GM03348 (cell line): ENCODE measurements around the gene COLEC12.

Experiments used
- DNase-seq: peaks from one replicate; pipeline ENCODE4 v3.0.0; 2012; ENCODE audit warnings: low spot score

Gene COLEC12

DNA sequence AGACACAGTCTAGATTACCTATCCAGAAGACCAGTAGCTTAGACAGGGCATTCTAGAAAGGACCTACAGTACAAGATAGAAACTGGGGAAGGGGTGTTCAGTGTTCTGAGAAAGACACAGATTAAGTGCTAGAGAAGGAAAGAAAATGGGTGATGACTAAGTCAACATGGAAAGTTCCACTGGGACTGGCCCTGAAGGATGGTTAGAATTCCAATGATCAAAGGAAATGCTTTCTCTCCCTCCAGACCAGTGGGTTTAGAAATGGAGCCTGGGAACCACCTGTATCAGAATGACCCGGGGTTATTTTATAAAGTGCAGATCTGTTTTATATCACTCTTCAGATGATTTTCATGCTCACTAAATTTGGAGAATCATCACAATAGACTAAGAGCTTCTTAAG, 5.8 kb upstream of the COLEC12 start:
- DNase-seq: peak; percentile 37

DNA sequence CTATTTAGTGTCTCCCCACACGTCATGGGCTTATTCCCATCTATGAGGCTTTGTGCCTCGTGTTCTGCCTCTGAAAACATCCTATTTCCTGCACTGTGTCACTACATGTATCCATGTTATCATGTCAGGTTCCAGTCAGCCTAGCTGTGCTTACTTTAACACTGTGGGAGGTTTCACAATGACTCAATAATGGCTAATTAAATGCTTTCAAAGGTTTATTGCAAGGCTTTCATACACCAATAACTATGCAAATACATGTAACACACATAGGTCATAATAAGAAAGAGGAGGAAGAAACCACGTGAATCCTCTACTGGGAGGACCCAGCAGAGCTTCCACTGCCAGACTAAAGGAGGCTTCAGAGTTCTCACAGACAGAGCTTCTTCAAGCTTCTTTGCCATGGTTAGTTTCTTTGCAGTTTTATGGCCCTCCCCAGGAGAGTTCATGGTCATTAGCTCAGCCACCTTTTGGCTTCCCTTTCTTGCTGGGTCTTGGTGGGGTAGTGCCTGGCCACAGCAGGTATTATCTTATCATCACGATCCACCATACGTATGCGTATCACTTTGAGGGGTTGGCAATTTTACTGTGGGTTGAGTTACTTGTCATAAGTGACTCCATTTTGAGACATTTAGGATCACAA, 5.1 kb upstream of the COLEC12 start:
- DNase-seq: no peak

DNA sequence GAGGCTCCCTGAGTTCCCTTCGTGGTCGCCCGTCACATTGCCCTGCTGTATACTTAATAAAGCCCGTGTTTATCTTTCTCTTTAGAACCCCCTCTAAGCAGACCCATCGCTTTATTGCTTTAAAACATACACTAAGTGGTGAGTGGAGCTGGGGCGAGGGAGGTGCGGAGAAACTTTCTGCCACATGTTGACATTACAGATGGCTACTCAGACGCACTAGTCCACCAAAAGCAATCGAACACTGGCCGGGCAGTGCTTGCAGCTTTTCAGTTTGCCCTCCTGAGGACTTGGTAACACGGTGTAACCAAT, 859 bp upstream of the COLEC12 start:
- no peak for DNase-seq

DNA sequence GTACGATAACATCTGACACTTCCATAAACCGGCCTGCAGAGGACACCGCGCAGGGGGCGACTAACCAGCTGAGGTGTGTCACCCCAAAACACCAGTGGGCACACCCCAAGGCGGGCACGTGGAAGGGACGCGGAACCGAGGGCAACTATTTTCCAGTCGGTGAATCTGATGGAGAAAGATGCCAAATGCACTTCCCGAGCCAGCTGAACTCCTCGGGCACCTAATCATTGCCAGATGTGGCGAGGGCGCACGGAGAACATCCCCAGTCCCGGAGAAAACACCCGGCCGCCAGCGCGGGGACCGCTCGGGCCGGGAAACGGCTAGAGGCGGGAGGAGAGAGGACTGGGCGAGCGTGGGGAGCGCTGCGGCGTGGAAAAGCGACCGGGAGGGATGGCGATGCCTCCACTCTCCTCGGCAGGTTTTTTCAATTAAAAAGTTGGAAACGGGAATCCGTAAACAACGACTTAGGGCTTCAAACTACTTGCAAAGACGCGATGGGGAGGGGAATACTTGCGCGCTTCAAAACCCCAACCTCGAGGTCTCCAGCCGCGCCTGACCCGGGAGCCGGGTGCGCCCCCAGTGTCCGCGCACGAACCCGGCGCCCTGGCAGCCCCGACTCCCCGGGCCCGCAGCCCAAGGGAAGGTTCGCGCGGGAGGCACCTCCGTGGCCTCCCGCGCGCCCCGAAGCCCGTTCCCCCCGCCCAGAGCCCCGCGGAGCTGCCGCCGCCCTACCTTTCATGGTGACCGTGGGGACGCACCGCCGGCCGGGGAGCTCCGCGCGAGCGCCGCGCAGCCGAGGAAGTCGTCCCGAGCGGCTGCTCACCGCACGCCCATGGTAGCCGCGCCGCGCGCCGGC, 497 bp downstream of the COLEC12 start:
- DNase-seq: peak; percentile 76

DNA sequence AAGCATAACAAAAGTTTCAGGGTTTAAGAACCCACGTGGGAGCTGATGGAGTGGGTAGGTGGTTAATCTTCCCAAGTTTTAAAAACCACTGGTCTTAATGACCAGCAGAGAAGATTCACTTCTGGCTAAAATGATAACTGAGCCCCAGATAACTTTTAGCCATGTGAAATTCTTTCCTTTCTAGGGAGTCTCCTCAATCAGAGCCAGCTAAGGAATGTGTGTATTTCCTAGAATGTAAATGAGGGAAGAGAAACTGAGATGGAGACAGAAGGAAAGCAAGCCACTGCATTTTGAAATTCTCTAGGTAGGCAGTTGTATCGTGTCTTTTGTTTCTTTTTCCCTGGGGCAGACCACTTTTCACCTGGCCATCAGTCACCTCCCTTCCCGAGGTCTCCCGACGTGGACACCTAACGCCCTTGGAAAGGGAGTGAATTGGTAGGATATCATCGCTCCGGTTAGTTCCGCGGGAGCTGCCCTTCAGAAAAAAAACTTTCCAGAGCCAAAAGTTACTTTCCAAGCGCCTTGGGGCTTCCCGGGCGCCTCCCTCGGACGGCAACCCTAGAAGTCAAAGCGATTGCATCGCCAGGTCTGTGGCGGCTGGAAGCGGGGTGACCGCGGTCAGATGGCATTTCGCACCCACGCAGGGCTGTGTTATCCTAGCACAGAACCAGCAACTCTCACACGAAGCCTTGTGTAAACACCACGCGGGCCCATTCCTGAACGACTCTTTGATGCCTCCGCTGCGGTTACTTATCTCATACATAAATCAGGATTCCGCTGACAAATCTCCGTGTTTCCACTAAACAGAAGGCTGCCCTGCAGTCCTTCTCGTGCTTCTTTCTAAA, 1.3 kb downstream of the COLEC12 start:
- DNase-seq: peak; percentile 65

DNA sequence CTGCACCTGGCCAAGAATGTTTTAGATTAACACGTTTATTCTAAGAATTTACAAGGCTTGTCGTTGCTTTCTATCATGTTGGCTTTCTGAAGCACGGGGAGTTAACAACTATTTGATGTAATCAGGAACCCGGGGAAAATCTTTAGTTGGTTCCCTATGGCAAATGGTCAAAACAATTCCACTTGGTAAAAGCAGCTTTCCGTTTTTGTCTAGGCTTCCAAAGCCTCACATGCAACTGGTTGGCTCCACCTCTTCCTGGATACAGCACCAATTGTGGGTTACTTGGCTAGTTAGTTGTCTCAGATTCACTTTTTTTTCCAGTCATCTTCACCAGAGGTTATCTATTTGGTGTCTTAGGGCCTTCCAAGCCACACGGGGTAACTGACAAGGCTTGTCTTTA, 2.8 kb downstream of the COLEC12 start:
- peak; percentile 30 for DNase-seq

DNA sequence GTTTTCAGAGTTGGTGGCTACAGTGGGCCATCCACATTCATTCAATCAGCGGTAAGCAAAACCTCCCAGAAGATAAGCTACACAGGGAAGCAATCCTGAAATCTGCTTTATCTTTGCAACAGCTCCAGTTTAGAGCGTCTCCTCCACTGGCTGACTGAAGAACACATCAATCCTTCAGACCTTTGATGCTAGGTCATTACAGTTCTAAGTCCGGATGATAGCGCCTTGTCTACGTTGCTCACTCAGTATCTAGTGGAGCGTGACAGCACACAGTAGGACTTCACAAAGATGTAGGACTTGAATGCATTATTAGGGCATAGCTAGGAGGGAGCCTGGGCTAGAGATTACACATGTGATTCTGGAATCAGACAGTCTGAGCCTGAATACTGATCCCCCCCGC, 5.0 kb downstream of the COLEC12 start:
- no peak for DNase-seq

DNA sequence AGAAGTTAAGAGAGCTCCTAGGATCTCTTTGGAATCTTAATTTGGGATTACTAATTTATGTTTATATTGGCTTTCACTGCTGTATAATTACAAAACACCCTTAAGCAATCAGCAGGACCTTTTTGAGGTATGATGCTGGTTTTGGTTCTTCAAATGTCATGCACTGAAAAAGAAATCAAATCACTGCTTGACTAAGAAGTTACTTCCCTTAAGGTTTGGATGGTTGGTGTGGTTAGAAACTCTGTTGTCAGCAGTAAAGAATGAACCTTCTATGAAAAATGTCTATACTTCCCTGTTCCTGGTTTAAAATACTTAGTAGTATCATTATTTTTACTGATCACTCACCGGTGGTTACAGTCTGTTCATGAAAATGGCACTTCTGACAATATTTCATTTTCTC, 5.5 kb downstream of the COLEC12 start:
- no peak for DNase-seq

DNA sequence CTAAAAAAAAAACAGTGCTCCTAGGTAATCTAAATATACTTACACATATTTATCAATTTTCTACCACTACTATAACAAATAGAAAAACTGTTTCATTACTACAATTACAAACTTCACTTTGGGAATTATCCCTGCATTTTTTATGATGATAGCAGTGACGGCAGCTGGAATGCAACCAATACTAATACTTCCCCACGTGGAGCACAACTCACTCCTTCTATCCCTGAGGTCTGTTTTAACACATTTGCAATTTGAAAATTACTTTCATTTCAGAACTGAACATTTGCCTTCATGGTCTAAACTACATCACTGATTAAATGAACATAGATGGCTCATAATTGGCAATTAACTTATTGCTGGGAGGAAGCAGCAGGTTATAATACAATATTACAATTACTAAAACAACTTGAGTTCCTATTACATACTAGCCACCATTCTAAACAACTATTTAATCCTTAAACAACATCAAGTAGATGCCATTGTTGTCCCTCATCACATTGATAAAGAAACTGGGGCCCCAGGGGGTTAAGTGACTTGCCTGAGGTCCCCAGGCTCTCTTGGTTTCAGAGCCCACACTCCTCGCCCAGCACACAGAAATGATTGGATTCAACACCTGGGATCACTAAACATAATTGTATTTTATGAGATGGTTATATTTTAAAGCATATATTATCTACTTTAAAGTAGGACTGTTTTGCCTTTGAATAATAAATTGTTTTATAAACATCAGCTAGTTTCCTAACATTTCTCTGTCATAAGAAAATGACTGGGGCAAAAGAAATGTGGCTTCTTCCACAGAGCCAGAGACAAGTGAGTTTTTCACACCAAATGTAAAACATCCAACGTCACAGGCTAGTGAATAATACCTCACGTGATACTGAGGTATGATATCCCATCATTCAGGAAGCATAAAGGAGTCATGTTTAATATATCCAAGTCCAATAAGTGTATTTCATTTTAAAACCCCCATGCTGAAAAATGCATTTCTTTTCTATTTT, 6.2 kb downstream of the COLEC12 start:
- peak; percentile 30 for DNase-seq

DNA sequence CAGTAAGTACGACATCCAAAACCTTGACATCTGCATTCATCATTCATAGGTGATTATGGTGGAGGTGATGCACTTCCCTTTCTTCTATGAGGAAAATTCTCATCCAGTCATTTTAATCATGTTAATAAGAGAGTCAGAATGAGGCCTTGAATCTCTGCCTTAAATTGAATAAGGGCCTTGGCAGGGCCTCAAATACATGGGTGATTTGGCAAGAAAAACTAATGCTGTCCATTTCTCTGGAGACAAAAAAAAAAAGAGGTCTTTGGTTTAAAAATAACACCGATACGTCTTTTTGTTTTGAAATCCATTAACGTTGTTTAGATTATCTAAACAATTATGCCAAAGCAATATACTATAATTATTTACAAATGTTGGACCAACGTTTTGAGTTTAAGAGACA, 8.1 kb downstream of the COLEC12 start:
- DNase-seq: no peak

DNA sequence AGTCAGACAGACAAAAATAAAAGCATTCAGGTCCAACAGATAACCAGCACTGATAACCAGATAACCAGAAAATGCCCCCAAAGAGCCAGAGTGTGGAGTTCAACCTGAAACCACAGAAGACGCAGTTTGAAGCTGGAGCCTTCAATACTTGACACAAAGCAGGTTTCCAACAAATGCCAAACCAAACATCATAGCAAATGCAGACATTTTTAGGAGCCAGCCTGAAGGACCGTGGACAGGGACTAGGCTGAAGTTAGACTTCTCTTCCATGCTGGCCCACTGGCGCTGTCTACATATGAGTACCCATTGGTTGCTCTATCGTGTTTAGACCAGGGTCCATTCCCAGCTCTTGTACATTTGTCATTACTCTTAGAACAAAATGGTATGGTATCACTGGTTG, 9.9 kb downstream of the COLEC12 start:
- DNase-seq: no peak

DNA sequence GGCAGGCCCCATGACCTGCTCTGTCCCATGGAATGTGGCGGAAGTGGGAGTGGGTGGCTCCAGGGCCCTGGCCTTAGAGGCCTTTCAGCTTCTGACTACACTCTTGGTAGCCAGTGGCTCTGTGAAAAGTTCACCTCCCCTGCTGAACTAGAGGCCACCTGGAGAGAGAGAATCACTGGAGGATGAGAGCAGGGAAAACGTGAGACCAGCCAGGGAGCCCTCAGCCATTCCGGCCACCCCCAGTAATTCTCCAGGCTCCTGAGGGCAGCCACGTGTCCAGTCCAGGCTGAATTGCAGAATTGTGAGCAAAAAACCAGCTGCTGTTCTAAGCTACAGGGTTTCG, 10.5 kb downstream of the COLEC12 start:
- no peak for DNase-seq

DNA sequence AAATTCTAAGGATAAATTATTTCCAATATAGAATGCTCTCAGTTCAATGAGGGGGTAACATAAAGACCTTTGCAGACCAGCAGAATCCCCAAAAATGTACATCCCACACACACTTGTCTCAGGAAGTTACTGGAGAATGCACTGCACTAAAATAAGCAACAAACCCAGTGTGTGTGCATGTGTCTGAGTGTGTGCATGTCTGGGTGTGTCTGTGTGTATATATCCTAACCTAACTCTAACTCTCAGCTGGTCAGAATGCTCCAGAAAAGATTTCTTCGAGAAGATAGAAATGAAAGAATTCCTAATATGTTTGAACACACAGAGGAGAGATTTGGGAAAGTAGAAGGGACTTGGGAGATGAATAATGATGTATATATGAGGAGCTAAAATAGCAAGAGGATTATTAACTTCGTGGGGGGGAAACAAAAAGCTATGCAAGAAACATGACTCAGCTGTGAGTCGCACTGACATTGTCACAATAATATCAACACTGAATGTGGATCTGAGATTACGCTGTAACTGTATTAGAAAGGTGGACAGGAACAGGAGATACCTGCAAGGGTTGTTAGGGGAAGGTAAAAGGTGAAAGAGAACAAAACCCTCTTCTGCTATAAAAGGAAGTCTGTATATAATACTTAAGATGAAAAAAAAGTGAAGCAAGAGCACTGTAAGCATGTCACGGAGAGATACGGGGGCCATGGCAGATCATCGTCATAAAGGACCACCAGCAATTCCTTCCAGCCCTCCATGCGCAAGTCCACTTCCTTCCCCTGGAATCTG, 11.1 kb downstream of the COLEC12 start:
- DNase-seq: peak; percentile 52

DNA sequence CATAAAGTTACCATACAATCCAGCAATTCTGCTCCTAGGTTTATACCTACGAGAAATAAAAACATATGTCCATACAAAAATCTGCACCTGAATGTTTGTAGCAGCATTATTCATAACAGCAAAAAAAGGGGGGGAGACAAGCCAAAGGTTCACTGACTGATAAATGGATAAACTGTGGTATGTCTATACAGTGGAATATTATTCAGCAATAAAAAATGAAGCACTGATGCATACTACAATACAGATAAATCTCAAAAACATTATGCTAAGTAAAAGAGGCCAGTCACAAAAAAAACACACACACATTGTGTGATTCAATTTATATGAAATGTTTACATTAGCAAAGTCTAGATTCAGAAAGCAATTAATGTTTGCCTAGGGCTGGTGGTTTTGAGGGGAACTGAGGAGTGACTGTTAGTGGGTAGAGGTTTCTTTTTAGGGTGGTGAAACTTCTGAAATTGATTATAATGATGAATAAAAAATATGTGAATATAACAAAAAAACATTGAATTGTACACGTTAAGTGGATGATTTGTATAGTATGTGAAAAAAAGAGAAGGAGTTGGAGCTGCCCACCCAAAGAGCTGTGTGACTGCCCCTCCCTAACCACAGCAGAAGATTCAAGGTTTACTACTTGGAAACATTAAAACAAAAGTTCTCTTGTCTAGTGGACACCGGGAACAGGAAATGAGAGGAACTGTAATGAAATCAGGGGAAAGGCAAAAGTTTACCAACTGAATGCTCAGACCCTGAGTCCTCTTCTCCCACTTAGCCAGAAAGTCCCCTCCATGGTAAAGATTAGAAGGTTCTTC, 13.4 kb downstream of the COLEC12 start:
- no peak for DNase-seq

DNA sequence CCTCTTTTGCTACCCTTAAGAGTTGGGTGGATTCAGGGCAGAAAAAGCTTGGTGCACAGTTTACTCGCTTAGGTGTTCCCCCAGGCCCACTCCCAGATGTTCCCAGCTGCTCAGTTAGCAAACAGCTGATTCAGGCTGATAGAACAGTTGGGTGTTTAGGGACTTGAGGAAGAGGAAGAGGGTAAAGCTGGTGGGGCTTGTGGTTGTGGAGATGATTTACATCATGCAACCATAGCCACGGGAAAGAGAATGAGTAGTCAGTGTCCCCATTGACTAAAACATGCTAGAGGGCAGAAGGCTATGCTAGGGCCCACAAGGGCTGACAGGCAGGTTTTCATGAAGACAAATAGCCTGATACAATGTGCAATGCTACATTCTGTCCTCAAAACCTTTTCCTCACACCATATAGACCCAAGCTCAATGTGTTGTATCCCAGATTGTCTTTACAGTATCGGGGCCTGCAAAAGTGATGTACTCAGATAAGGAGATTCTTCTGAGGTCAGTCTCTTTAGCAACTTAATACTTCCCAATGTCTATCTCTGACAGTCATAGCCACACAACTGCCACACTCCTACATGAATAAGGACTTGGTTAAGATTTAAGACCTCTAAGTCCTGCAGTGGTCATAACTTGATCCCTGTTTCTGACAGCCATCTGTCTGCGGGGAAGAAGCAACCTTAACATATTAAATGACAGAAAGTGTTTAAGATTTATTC, 15.6 kb downstream of the COLEC12 start:
- DNase-seq: no peak

DNA sequence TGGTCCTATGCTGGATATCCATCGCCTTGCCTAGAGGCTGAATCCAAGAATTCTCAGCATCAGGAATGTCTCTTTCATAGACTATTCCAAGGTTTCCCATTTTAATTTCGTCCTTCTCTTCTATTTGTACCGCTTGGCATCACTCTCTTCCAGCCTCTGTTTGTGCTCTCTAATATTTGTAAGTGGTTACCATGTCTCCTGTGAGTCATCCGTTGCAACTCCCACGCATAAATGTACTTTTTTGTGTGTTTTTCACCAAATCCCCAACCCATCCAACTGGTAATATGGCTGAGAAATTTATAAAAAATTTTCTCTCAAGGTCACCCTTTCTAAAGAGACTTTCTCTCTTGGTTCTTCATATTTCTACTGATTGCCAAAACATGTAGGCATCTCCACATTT, 21.8 kb downstream of the COLEC12 start:
- DNase-seq: no peak

DNA sequence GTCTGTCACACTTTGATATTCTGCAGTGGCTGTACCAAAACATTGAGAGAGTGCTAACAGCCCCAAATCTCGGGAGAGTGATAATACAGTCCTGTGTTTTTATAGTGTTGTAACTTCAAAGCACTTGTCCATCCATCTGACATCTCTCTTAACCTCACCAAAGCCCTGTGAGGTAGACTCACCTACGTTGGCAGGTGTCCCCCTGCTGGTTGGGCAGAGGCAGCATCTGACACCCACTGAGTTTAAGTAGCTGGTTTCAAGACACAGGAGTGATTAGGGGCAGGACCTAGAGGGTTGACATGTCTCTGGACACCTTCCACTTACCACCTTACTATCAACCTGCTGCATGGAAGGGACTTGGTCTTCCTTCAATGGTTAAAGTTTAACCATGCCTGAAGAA, 22.9 kb downstream of the COLEC12 start:
- no peak for DNase-seq

DNA sequence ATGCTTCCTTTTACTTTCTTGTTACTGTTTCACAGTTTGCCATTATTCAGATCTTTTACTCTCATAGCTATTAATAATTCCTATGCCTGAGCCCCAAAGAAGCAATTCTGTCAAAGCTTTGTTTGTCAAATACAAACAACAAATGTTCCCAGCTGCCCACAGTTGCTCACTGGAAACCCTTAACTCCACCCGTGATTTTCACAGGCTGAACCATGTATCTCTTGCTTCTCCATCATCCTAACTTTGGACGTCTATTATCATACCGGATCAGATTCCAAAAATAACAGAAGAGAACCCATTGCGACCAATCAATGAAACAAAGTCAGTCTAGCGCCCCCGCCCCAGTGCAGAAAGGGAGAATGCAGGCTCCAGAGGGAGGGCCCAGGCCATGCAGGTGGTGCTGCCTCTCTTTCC, 24.2 kb downstream of the COLEC12 start:
- no peak for DNase-seq

DNA sequence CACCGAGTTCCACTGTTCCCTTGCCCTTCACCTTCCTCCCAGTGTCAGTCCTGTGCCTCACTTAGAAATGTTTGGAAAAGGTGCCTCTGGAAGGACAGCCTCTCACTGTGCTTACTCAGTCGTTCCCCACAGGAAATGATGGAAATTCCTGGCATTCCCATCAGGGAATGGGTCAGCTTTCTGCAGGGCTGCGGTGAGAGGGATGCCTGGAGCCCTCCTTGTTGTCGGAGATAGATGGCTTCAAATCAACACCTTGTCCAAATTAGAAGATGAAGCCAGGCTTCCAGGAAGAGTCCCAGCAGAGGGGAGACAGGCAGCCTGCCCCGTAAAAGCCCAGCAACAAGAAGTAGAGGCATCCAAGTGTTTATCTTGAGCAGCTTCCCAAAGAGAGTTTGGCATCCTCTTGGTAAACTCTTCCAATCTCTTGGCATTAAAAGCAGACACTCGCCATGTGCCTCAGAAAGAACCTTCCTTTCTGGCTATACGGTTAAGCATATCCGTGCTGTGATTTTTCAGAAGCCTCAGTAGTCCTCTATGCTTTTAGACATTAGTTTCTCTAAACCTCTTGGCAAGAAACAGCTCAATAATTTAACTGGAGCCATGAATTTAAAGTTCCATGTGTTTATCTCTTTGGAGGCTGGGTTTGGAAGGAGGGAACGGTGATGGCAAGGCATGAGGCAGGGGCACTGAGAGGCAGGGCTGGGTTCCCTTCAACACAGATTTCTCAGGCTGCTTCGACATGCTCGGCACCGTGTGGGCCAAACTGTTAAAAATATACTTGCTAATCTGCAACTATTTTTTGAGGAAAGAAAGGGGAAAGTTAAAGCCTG, 25.1 kb downstream of the COLEC12 start:
- peak; percentile 89 for DNase-seq
